B cell (primary cell): ENCODE data around the gene ZNF346. TPM values are rescaled to one million over a fixed set of nuclear protein-coding genes. Genes with fewer than 3 reads are reported as not detected.

Experiments used
- ATAC-seq: fragments of 200-7000 bp; cut with Tn5 transposase; one replicate; pipeline ENCODE4 v1.10.0; 2021; ENCODE audit warnings: low read depth, mild to moderate bottlenecking, moderate number of reproducible peaks, moderate library complexity
- CTCF ChIA-PET: fragments of 350-600 bp; sonication (Branson Sonifier 250); formaldehyde crosslinking; loops from one replicate; lab custom pipeline; 2021; ENCODE audit warnings: antibody characterized with exemption, inconsistent platforms; lab: Charles Lee
- POLR2A ChIA-PET: fragments of 350-600 bp; sonication (Branson Sonifier 250); formaldehyde crosslinking; loops from one replicate; lab custom pipeline; 2021; ENCODE audit warnings: antibody characterized with exemption; lab: Charles Lee
- DNase-seq: peaks from one replicate; pipeline ENCODE4 v3.0.0; 2013
- H2AFZ ChIP-seq: 2 replicates; pipeline ENCODE4 v1.6.1; 2012; ENCODE audit warnings: mild to moderate bottlenecking, low read depth, low read length; ENCODE audit not compliant: insufficient read depth, poor library complexity, severe bottlenecking
- H3K27ac ChIP-seq, 2 donors: 1 replicate in 1 of 2; 2 replicates in 1 of 2; pipeline ENCODE4 v1.5.1; 2012 to 2013; ENCODE audit warnings: low read length in 2 of 2, mild to moderate bottlenecking in 2 of 2, moderate library complexity in 1 of 2
- H3K27me3 ChIP-seq, 4 experiments: fragments of 200-600 bp in 1 of 4; sonication (generic) in 1 of 4; replicated peaks in 1 of 4; 1 replicate in 2 of 4; 2 replicates in 2 of 4; pipeline versions ENCODE4 v1.6.1 to v1.7.0; 2013 to 2016; ENCODE audit warnings: low read length in 3 of 4, mild to moderate bottlenecking in 2 of 4, mixed read lengths in 1 of 4, moderate library complexity in 1 of 4; ENCODE audit not compliant: insufficient read depth in 4 of 4, control insufficient read depth in 3 of 4; ENCODE audit errors: control extremely low read depth in 1 of 4
- H3K36me3 ChIP-seq, 2 experiments: replicated peaks in 1 of 2; 1 replicate in 1 of 2; 2 replicates in 1 of 2; pipeline versions ENCODE4 v1.6.1 to v1.7.1; 2013; ENCODE audit warnings: low read length in 1 of 2; ENCODE audit not compliant: insufficient read depth in 2 of 2, control insufficient read depth in 1 of 2; ENCODE audit errors: control extremely low read depth in 1 of 2, extremely low read depth in 1 of 2
- H3K4me1 ChIP-seq, 2 donors: fragments of 200-600 bp in 1 of 2; sonication (generic) in 1 of 2; 1 replicate in 1 of 2; 2 replicates in 1 of 2; pipeline versions ENCODE4 v1.5.1 to v1.6.1; 2013 to 2017; ENCODE audit warnings: low read length in 2 of 2; ENCODE audit not compliant: control insufficient read depth in 2 of 2, insufficient read depth in 2 of 2
- H3K4me2 ChIP-seq: replicated peaks from 2 replicates; pipeline ENCODE3; 2012; ENCODE audit warnings: mild to moderate bottlenecking, low read depth, low read length; ENCODE audit not compliant: poor library complexity, severe bottlenecking
- H3K4me3 ChIP-seq, 5 experiments: fragments of 200-600 bp in 1 of 5; sonication (generic) in 1 of 5; 1 replicate in 3 of 5; 2 replicates in 2 of 5; pipeline versions ENCODE4 v1.5.1 to v1.7.0; 2011 to 2016; ENCODE audit warnings: low read length in 4 of 5, mild to moderate bottlenecking in 4 of 5, low read depth in 2 of 5, control low read depth in 1 of 5, moderate library complexity in 1 of 5; ENCODE audit not compliant: insufficient read depth in 1 of 5; ENCODE audit errors: control extremely low read depth in 1 of 5, extremely low read depth in 1 of 5
- H3K79me2 ChIP-seq: fragments of 200-600 bp; sonication (generic); one replicate; pipeline ENCODE4 v1.6.0; 2016; ENCODE audit warnings: low read length; ENCODE audit not compliant: control insufficient read depth, insufficient read depth
- H3K9ac ChIP-seq: fragments of 200-600 bp; sonication (generic); 2 replicates; pipeline ENCODE4 v1.6.1; 2017; ENCODE audit warnings: mild to moderate bottlenecking, low read length, moderate library complexity
- H3K9me3 ChIP-seq, 3 donors: one replicate each; pipeline versions ENCODE4 v1.6.1 to v1.7.1; 2013; ENCODE audit warnings: low read length in 2 of 3; ENCODE audit not compliant: control insufficient read depth in 2 of 3, insufficient read depth in 1 of 3; ENCODE audit errors: control extremely low read depth in 1 of 3
- H4K20me1 ChIP-seq: 2 replicates; pipeline ENCODE4 v1.6.0; 2012; ENCODE audit warnings: mild to moderate bottlenecking, low read length; ENCODE audit not compliant: insufficient read depth, control insufficient read depth, poor library complexity, severe bottlenecking
- H3K27ac Mint-ChIP-seq: one replicate; pipeline ENCODE4 v1.8.0; 2021; ENCODE audit warnings: mixed read lengths
- H3K27me3 Mint-ChIP-seq: one replicate; pipeline ENCODE4 v1.8.0; 2021; ENCODE audit warnings: mixed read lengths
- H3K4me1 Mint-ChIP-seq: one replicate; pipeline ENCODE4 v1.8.0; 2021; ENCODE audit warnings: mixed read lengths
- H3K4me3 Mint-ChIP-seq: one replicate; pipeline ENCODE4 v1.8.0; 2021; ENCODE audit warnings: mixed read lengths
- H3K9me3 Mint-ChIP-seq: one replicate; pipeline ENCODE4 v1.8.0; 2022; ENCODE audit warnings: mixed read lengths; ENCODE audit not compliant: insufficient read depth
- EZH2 ChIP-seq: IDR thresholded peaks from 2 replicates; pipeline ENCODE4 v1.6.1; 2012; ENCODE audit warnings: borderline replicate concordance, low read depth, mild to moderate bottlenecking, moderate library complexity, low read length; ENCODE audit not compliant: insufficient read depth, poor library complexity, severe bottlenecking
- WGBS: methylation state at CpG from one replicate; pipeline ENCODE4 v1.1.5; 2013; ENCODE audit warnings: missing lambda C conversion rate; ENCODE audit not compliant: insufficient coverage; 5-methylcytosine and 5-hydroxymethylcytosine counted together
- intact Hi-C: fragments of 100-400 bp; cut with micrococcal nuclease; formaldehyde crosslinking; loops from one replicate; pipeline ENCODE4 v1.10.0; 2022
- polyA plus RNA-seq: library from polyadenylated mRNA; depleted of rRNA; stranded (reverse); fragments of >200 nt; gene quantifications from 2 replicates; pipeline ENCODE4 v1.2.3, GENCODE V29; 2012
- total RNA-seq, 2 donors: library from RNA; stranded (reverse); fragments of 120-200 nt in 1 of 2; gene quantifications; 1 replicate in 1 of 2; 2 replicates in 1 of 2; pipeline versions ENCODE4 v1.2.3 to v1.2.4, GENCODE V29; 2013 to 2022
- TF ChIP-seq, protein P1 (sequence below): fragments of 200-600 bp; IDR thresholded peaks from one replicate; pipeline ENCODE4 v1.8.0; 2022; ENCODE audit warnings: antibody characterized with exemption, mild to moderate bottlenecking

The ZNF346 gene
- total and polyA plus RNA-seq, 2 donors (not counting 1 experiment from before 2014, with no cell fraction given): 20.2 to 38.4 TPM

DNA sequence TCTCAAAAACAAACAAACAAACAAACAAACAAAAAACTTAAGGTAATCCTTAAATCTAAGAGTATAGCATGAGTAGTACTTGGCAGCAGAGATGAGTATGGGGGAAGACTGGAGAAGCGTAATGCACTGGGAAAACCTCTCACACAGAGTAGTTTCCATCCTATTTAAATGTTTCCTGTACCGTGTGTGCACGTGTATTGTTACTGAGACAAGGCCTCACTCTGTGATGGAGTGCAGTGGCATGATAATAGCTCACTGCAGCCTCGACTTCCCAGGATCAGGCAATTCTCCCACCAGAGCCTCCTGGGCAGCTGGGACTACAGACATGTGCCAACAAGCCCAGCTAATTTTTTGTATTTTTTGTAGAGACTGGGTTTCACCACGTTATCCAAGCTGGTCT lies 18.8 kb upstream of the ZNF346 start:
- intact Hi-C loops: no loop called here
- peaks cover 86% of the 10 kb centered on the region for H3K79me2 ChIP-seq
- 100% methylated on average over 1 of the region's 5 CpGs for WGBS
- H3K27ac ChIP-seq: no peak overlapping the region
- Mint-ChIP-seq H3K9me3 (no peaks in the 10 kb centered on the region), H3K27ac (no peak overlapping the region), H3K27me3 (no peaks in the 10 kb centered on the region), H3K4me1 (peaks cover 45% of the 10 kb centered on the region), H3K4me3 (no peak overlapping the region)
- H3K27me3 ChIP-seq: no peaks in the 10 kb centered on the region
- no peak overlapping the region for H2AFZ ChIP-seq
- DNase-seq: no peak
- H3K4me2 ChIP-seq: no peak overlapping the region
- POLR2A ChIA-PET: no interaction called here
- H3K4me3 ChIP-seq: no peak overlapping the region
- H3K36me3 ChIP-seq: peaks cover 0 to 3% of the 10 kb centered on the region in 2 experiments
- peaks cover 19 to 29% of the 10 kb centered on the region in 2 donors for H3K4me1 ChIP-seq
- CTCF ChIA-PET: interaction anchor here (0.6 to 3.1 kb wide), 4 partner anchors 8 to 108 kb away, joined by 4 to 23 read pairs (median 5); no protein-coding TSS in a partner anchor
- TF ChIP-seq EZH2: no peak
- TF ChIP-seq, protein P1, sequence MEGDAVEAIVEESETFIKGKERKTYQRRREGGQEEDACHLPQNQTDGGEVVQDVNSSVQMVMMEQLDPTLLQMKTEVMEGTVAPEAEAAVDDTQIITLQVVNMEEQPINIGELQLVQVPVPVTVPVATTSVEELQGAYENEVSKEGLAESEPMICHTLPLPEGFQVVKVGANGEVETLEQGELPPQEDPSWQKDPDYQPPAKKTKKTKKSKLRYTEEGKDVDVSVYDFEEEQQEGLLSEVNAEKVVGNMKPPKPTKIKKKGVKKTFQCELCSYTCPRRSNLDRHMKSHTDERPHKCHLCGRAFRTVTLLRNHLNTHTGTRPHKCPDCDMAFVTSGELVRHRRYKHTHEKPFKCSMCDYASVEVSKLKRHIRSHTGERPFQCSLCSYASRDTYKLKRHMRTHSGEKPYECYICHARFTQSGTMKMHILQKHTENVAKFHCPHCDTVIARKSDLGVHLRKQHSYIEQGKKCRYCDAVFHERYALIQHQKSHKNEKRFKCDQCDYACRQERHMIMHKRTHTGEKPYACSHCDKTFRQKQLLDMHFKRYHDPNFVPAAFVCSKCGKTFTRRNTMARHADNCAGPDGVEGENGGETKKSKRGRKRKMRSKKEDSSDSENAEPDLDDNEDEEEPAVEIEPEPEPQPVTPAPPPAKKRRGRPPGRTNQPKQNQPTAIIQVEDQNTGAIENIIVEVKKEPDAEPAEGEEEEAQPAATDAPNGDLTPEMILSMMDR: no peak
- ATAC-seq: no peak
- H4K20me1 ChIP-seq: peaks cover 48% of the 10 kb centered on the region
- no peak overlapping the region for H3K9ac ChIP-seq
- peaks cover 0 to 7% (median 0%) of the 10 kb centered on the region in 3 donors for H3K9me3 ChIP-seq

DNA sequence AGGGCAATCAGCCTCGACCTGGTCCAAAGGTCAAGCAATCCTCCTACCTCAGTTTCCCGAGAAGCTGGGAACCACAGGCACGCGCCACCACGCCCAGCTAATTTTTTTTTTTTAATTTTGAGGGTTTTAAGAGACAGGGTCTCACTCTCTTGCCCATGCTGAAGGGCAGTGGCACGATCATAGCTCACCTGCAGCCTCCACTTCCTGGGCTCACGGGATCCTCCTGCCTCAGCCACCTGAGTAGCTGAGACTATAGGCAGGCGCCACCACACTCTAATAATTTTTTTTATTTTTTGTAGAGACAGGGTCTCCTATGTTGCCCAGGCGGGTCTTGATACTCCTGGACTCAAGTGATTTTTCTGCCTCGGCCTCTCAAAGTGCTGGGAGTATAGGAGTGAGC lies 17.5 kb upstream of the ZNF346 start:
- H3K4me3 ChIP-seq: peak overlapping the region in 3 of 5 experiments; percentile 74 to 98 (median 95)

More for the DNA sequence above, 17.5 kb upstream of the ZNF346 start:
- Histone ChIP-seq H4K20me1 (peaks cover 46% of the 10 kb centered on the region), H3K9me3 (peaks cover 0 to 7% (median 0%) of the 10 kb centered on the region in 3 donors), H2AFZ (no peak overlapping the region), H3K79me2 (peaks cover 73% of the 10 kb centered on the region), H3K27ac (peak overlapping the region in 1 of 2 donors; percentile 94), H3K27me3 (no peaks in the 10 kb centered on the region), H3K4me1 (peaks cover 19 to 29% of the 10 kb centered on the region in 2 donors), H3K36me3 (peaks cover 0 to 3% of the 10 kb centered on the region in 2 experiments), H3K4me2 (peak overlapping the region; percentile 87), H3K9ac (peak overlapping the region; percentile 96)
- no peak for TF ChIP-seq EZH2
- ATAC-seq (no peak), DNase-seq (no peak)
- intact Hi-C loops: loop anchor here (5.0 kb wide), 1 partner anchor 618 kb away; the partner anchor contains the start of genes HIGD2A and NOP16
- Mint-ChIP-seq H3K27me3 (no peaks in the 10 kb centered on the region), H3K9me3 (no peaks in the 10 kb centered on the region), H3K4me1 (peaks cover 38% of the 10 kb centered on the region), H3K27ac (peak overlapping the region; percentile 96), H3K4me3 (peak overlapping the region; percentile 96)
- ChIA-PET POLR2A (interaction anchor here (0.6 to 1.4 kb wide), 3 partner anchors 14 to 1102 kb away, joined by 3 to 8 read pairs (median 7); no protein-coding TSS in a partner anchor), CTCF (interaction anchor here (0.8 to 3.1 kb wide), 9 partner anchors 9 to 67 kb away, joined by 3 to 23 read pairs (median 4); no protein-coding TSS in a partner anchor)
- 80% methylated on average over 1 of the region's 10 CpGs for WGBS
